Activated CD8-positive, alpha-beta memory T cell treated with anti-CD3 and anti-CD28 coated beads for 1 hour (primary cell): ENCODE results near the gene SBF1.
"Not testable (repeated sequence)": the region's sequence is repeated elsewhere in the genome, so short reads cannot be mapped to it uniquely, and the experiment has no call there.

Experiments used
- DNase-seq, 2 donors: peaks; one replicate each; pipeline ENCODE4 v3.0.0-alpha.2; 2020; ENCODE audit warnings: low read depth in 1 of 2; ENCODE audit errors: extremely low read depth in 1 of 2

Gene SBF1

GRCh38 chr22:50400406-50400805, 74.4 kb downstream of the SBF1 start:
- no peak for DNase-seq

DNA sequence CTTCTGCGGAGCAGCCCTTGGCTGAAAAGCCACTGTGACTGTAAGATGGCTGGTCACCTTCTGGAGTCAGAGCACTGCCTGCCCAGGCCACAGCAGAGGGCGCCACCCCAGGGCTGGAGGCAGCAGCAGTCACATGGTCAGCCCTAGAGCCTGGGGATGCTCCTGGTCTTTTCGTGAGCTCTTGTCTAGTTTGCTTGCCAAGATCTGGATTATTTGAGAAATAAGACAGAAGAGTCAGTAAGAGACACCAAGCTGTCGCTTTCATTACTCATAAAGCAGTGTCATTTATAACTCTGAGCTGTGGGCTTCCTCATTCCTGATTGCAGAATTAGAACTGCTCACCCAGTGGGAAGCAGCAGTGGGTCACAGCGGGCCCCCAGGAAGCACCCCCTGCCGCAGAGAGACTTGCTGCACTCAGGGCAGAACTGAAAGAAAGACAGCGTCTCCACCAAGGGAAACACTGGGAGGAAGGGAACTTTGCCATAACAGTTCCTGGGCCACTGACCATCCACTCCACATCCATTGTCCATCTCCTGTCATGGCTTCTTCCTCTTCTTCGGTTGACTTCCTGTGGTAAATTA, 75.0 kb downstream of the SBF1 start:
- DNase-seq = no peak

GRCh38 chr22:50398831-50399648, 75.8 kb downstream of the SBF1 start:
- no peak for DNase-seq

DNA sequence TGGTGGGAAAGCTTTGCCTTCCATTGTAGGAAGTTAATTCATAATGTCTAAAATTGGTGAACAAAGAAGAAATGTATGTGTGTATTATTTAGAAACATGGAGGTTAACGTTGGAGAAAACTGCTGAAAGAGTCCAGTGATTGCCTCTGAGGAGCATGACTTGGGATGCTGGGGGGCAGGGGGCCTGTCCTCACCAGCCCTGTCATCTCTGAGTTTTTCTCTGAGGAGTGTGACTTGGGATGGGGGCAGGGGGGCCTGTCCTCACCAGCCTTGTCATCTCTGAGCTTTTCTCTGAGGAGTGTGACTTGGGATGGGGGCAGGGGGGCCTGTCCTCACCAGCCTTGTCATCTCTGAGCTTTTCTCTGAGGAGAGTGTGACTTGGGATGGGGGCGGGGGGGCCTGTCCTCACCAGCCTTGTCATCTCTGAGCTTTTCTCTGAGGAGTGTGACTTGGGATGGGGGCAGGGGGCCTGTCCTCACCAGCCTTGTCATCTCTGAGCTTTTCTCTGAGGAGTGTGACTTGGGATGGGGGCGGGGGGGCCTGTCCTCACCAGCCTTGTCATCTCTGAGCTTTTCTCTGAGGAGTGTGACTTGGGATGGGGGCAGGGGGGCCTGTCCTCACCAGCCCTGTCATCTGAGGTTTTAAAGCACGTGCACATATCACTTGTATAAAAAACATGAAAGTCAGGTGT, 77.3 kb downstream of the SBF1 start:
- DNase-seq = not testable (repeated sequence)

GRCh38 chr22:50396751-50397370, 78.0 kb downstream of the SBF1 start:
- no peak for DNase-seq
